Activated CD8-positive, alpha-beta memory T cell treated with anti-CD3 and anti-CD28 coated beads for 48 hours (primary cell): ENCODE results near the gene FAM83E.

Experiments
- DNase-seq, 3 experiments: peaks; one replicate each; pipeline ENCODE4 v3.0.0-alpha.2; 2020; ENCODE audit warnings: low read depth in 2 of 3, low spot score in 2 of 3

FAM83E gene

GRCh38 chr19:48613024-48613851 lies 1.6 kb downstream of the FAM83E start:
- DNase-seq: no peak

- no peak for DNase-seq
These were observed 3.0 kb downstream of the FAM83E start for GRCh38 chr19:48611872-48612271.

- DNase-seq: no peak
These were observed 5.2 kb downstream of the FAM83E start for GRCh38 chr19:48609571-48610108.

- no peak for DNase-seq
These were observed 6.0 kb downstream of the FAM83E start for GRCh38 chr19:48608798-48609263.

- no peak for DNase-seq
These were observed 7.5 kb downstream of the FAM83E start for GRCh38 chr19:48607359-48607755.

- no peak for DNase-seq
These were observed 8.2 kb downstream of the FAM83E start, which contains the start of gene SPACA4 for GRCh38 chr19:48606463-48607358. Gene SPACA4, plus strand, starts transcription at chr19:48606742. Its CDS starts 237 bp downstream, at chr19:48606979.

GRCh38 chr19:48603850-48604249 lies 11.0 kb downstream of the FAM83E start:
- no peak for DNase-seq

GRCh38 chr19:48603449-48603848 lies 11.4 kb downstream of the FAM83E start:
- no peak for DNase-seq

- DNase-seq: no peak
These were observed 11.9 kb downstream of the FAM83E start for GRCh38 chr19:48603001-48603400.

GRCh38 chr19:48600679-48601417 lies 14.0 kb downstream of the FAM83E start:
- no peak for DNase-seq

GRCh38 chr19:48598996-48599700 lies 15.7 kb downstream of the FAM83E start:
- no peak for DNase-seq

- no peak for DNase-seq
These were observed 18.0 kb downstream of the FAM83E start for GRCh38 chr19:48596679-48597465.

GRCh38 chr19:48596237-48596636 lies 18.6 kb downstream of the FAM83E start:
- DNase-seq: no peak

- no peak for DNase-seq
These were observed 19.0 kb downstream of the FAM83E start for GRCh38 chr19:48595833-48596232.

- DNase-seq: no peak
These were observed 19.7 kb downstream of the FAM83E start for GRCh38 chr19:48595171-48595570.

- DNase-seq: no peak
These were observed 23.9 kb downstream of the FAM83E start for GRCh38 chr19:48591021-48591420.

GRCh38 chr19:48588670-48589401 lies 26.0 kb downstream of the FAM83E start:
- DNase-seq: peak; percentile 72 to 86 (median 85)

- no peak for DNase-seq
These were observed 27.5 kb downstream of the FAM83E start for GRCh38 chr19:48587387-48587786.

- no peak for DNase-seq
These were observed 32.7 kb downstream of the FAM83E start for GRCh38 chr19:48582168-48582567.
